ENCODE data around the gene ITGB7.

GRCh38 chr12:53198486-53199110 lies 8.5 kb downstream of the ITGB7 start:
- TF ChIP-seq GABPA (IDR thresholded peaks at IDR 0.05; ENCODE audit: low read depth), result no peak
- TF ChIP-seq EZH2 (IDR thresholded peaks at IDR 0.05; ENCODE audit: borderline replicate concordance, control insufficient read depth, low read depth, low read length), result no peak
- TF ChIP-seq KLF5 (IDR thresholded peaks at IDR 0.05; ENCODE audit: partially characterized antibody), result no peak
- no peak for TF ChIP-seq CEBPB (IDR thresholded peaks at IDR 0.05; ENCODE audit: borderline replicate concordance in 1 of 2, low read depth in 2 of 2, low read length in 2 of 2)
- TF ChIP-seq POLR2AphosphoS2 (IDR thresholded peaks at IDR 0.05; ENCODE audit: low read depth, low read length), result peak; percentile 41; the same call in 1 of the 2 replicates
- TF ChIP-seq FOS (IDR thresholded peaks at IDR 0.05; ENCODE audit: borderline replicate concordance, extremely low read depth, insufficient read length), result no peak
- TF ChIP-seq TAF1 (IDR thresholded peaks at IDR 0.05; ENCODE audit: borderline replicate concordance, low read depth, low read length), result no peak
- TF ChIP-seq CHD1 (IDR thresholded peaks at IDR 0.05; ENCODE audit: low read depth, low read length), result no peak
- no peak for TF ChIP-seq POLR2A (IDR thresholded peaks at IDR 0.05; ENCODE audit: low read depth, low read length)
- no peak for TF ChIP-seq EP300 (IDR thresholded peaks at IDR 0.05; ENCODE audit: borderline replicate concordance in 1 of 2, control insufficient read depth in 1 of 2, low read depth in 2 of 2, low read length in 2 of 2)
- no peak for TF ChIP-seq SMC3 (IDR thresholded peaks at IDR 0.05; ENCODE audit: borderline replicate concordance, low read length)
- TF ChIP-seq EGR1 (IDR thresholded peaks at IDR 0.05; ENCODE audit: borderline replicate concordance in 1 of 2, low read depth in 2 of 2, low read length in 2 of 2), result no peak
- TF ChIP-seq CTCF (IDR thresholded peaks at IDR 0.05 in 2 of 3, conservative IDR thresholded peaks at IDR 0.05 in 1 of 3; ENCODE audit: control insufficient read depth in 2 of 3, extremely low read depth in 1 of 3, insufficient read depth in 1 of 3, low read depth in 3 of 3, low read length in 3 of 3), result no peak
- TF ChIP-seq SIX5 (IDR thresholded peaks at IDR 0.05; ENCODE audit: low read depth, low read length, severe bottlenecking), result no peak

Data from GM12878 (cell line).